NCI-H128 (cell line): ENCODE data around the gene RPS15.
"Not testable (repeated sequence)": the region's sequence is repeated elsewhere in the genome, so short reads cannot be mapped to it uniquely, and the experiment has no call there.

Experiments used
- DNase-seq: peaks from one replicate; lab custom pipeline; 2025; ENCODE audit not compliant: unreplicated experiment; lab: John Stamatoyannopoulos, UW

The RPS15 gene

GRCh38 chr19:1433119-1434039 lies 4.8 kb upstream of the RPS15 start:
- DNase-seq: no peak

GRCh38 chr19:1434040-1434366 lies 4.2 kb upstream of the RPS15 start:
- no peak for DNase-seq

- DNase-seq: no peak
These were observed 3.6 kb upstream of the RPS15 start for GRCh38 chr19:1434577-1435060.

- no peak for DNase-seq
These were observed 2.7 kb upstream of the RPS15 start for GRCh38 chr19:1435378-1435989.

- DNase-seq: no peak
These were observed 587 bp upstream of the RPS15 start for GRCh38 chr19:1437609-1438008.

GRCh38 chr19:1438933-1439354 lies 748 bp downstream of the RPS15 start:
- DNase-seq: no peak

- not testable (repeated sequence) for DNase-seq
These were observed 1.6 kb downstream of the RPS15 start for GRCh38 chr19:1439525-1440417.

- DNase-seq: no peak
These were observed 2.2 kb downstream of the RPS15 start for GRCh38 chr19:1440418-1440801.

- no peak for DNase-seq
These were observed 2.8 kb downstream of the RPS15 start for GRCh38 chr19:1441022-1441426.

- no peak for DNase-seq
These were observed 3.7 kb downstream of the RPS15 start for GRCh38 chr19:1441677-1442438.

GRCh38 chr19:1445185-1445931 lies 7.2 kb downstream of the RPS15 start:
- DNase-seq: peak; percentile 21

- DNase-seq: peak; percentile 57
These were observed 7.9 kb downstream of the RPS15 start for GRCh38 chr19:1445932-1446712.

- DNase-seq: no peak
These were observed 8.7 kb downstream of the RPS15 start for GRCh38 chr19:1446713-1447481.

- no peak for DNase-seq
These were observed 9.3 kb downstream of the RPS15 start for GRCh38 chr19:1447504-1447903.

- no peak for DNase-seq
These were observed 9.7 kb downstream of the RPS15 start for GRCh38 chr19:1447944-1448343.

- DNase-seq: peak; percentile 60
These were observed 11.6 kb downstream of the RPS15 start, which contains the start of gene APC2 for GRCh38 chr19:1449467-1450442. APC2 (plus strand) TSS chr19:1450121; CDS start chr19:1453002, 2,881 bp downstream.
